Rectal smooth muscle tissue (tissue), 1 donor: Measurements from ENCODE around the gene ASTL.
A peak's percentile ranks its signal among the peaks of the same experiment; 100 is the strongest.

Experiments
- H3K27ac ChIP-seq: one replicate; pipeline ENCODE4 v1.7.0; 2013; ENCODE audit warnings: low read depth, low read length, inconsistent platforms
- H3K27me3 ChIP-seq: one replicate; pipeline ENCODE4 v1.7.0; 2013; ENCODE audit warnings: low read length; ENCODE audit not compliant: control insufficient read depth, insufficient read depth
- H3K36me3 ChIP-seq: one replicate; pipeline ENCODE4 v1.7.0; 2013; ENCODE audit warnings: low read length; ENCODE audit not compliant: control insufficient read depth, insufficient read depth
- H3K4me1 ChIP-seq: one replicate; pipeline ENCODE4 v1.7.0; 2013; ENCODE audit warnings: low read length; ENCODE audit not compliant: control insufficient read depth, insufficient read depth
- H3K4me3 ChIP-seq: one replicate; pipeline ENCODE4 v1.7.0; 2013; ENCODE audit warnings: low read length
- H3K9ac ChIP-seq: one replicate; pipeline ENCODE4 v1.7.0; 2013; ENCODE audit warnings: low read length

The ASTL gene

GRCh38 chr2:96116879-96117533 lies 21.3 kb downstream of the ASTL start:
- Histone ChIP-seq H3K4me3 (peak overlapping the region; percentile 59), H3K27me3 (peaks cover 15% of the 10 kb centered on the region), H3K36me3 (no peaks in the 10 kb centered on the region), H3K9ac (no peak overlapping the region), H3K27ac (no peak overlapping the region), H3K4me1 (no peaks in the 10 kb centered on the region)

DNA sequence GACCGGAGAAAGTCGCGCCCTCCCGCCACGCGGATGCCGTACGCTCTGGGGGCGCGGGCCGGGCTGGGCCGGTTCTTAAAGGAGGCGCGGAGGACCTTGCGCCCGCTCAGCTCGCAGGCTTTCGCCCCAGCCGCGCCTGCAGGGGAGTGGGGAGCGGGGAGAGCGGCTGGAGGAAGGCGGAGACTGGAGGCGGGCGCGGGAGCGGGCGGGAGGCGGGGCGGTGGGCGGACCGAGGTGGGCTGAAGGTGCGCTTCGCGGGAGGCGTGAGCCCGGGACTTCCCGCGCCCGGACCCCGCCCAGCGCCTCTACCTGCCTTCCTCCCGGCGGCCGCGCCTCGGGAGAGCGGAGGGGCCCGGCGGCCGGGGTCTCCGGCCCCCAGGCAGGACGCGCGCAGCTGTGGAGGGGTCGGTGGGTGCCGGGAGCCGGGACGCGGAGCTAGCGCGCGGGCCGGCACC lies 21.9 kb downstream of the ASTL start, which contains the start of gene ADRA2B:
ADRA2B (minus strand) TSS at position 148 of the 455 bp plus-strand sequence. CDS start 422 bp downstream, outside the sequence.
- Histone ChIP-seq H3K27me3 (peaks cover 15% of the 10 kb centered on the region), H3K4me1 (no peaks in the 10 kb centered on the region), H3K4me3 (peak within 1 kb of the TSS; percentile 59), H3K36me3 (no peaks in the 10 kb centered on the region), H3K27ac (no peak within 1 kb of the TSS), H3K9ac (no peak within 1 kb of the TSS)

DNA sequence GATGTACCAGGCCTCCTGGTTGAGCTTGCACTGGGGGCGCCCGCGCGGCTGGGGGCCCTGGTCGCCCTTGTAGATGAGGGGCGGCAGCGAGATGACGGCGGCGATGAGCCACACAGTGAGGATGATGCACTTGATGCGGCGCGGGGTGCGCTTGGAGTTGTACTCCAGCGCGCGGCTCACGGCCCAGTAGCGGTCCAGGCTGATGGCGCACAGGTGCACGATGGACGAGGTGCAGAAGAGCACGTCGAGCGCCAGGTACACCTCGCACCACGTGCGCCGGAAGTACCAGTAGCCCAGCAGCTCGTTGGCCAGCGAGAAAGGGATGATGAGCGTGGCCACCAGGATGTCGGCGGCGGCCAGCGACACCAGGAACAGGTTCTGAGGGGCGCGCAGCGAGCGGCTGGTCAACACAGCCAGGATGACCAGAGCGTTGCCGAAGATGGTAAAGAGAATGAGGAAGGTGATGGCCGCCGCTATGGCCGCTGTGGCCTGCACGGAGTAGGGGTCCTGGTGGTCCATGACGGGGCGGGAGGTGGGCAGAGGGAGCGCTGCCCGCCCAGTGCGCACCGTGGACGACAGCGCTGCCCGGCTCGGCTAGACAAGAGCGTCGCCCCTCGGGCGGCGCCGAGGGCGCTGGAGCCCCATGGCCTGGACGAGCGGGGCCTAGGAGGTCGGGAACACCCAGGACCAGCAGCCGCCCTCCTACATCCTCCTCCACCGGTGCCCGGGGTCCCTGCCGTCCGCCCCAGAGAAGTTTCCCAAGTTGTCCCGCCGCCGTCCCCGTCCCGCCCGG lies 22.5 kb downstream of the ASTL start:
- no peaks in the 10 kb centered on the region for H3K4me1 ChIP-seq
- H3K27ac ChIP-seq, result no peak overlapping the region
- H3K27me3 ChIP-seq, result peaks cover 15% of the 10 kb centered on the region
- H3K9ac ChIP-seq, result no peak overlapping the region
- H3K36me3 ChIP-seq, result no peaks in the 10 kb centered on the region
- peak overlapping the region; percentile 29 for H3K4me3 ChIP-seq

- H3K27me3 ChIP-seq, result peaks cover 13% of the 10 kb centered on the region
- no peak overlapping the region for H3K27ac ChIP-seq
- H3K9ac ChIP-seq, result no peak overlapping the region
These were observed 23.3 kb downstream of the ASTL start for GRCh38 chr2:96114903-96115581.

DNA sequence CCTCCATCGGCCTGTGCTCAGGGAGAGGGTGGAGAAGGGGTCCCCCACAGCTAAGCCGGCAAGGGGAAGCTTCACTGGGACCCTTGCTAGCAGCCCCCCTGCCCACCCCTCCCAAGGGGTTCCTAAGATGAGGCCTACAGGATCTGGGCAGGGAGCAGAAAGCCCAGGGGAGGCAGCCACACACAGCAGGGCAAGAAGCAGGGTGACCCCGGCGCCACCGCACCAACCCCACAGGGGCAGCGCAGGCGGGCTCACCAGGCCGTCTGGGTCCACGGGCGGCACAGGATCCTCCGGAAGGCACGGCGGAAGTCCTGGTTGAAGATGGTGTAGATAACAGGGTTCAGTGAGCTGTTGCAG lies 23.8 kb downstream of the ASTL start:
- Histone ChIP-seq H3K4me1 (no peaks in the 10 kb centered on the region), H3K36me3 (no peaks in the 10 kb centered on the region), H3K4me3 (no peak overlapping the region), H3K27me3 (peaks cover 13% of the 10 kb centered on the region), H3K9ac (no peak overlapping the region), H3K27ac (no peak overlapping the region)

More at GRCh38 chr2:96114903-96115581, 23.3 kb downstream of the ASTL start:
- Histone ChIP-seq H3K36me3 (no peaks in the 10 kb centered on the region), H3K4me3 (no peak overlapping the region), H3K4me1 (no peaks in the 10 kb centered on the region)

GRCh38 chr2:96113951-96114350 lies 24.4 kb downstream of the ASTL start:
- Histone ChIP-seq H3K27me3 (peaks cover 13% of the 10 kb centered on the region), H3K9ac (no peak overlapping the region), H3K4me1 (peaks cover 4% of the 10 kb centered on the region), H3K4me3 (no peak overlapping the region), H3K36me3 (no peaks in the 10 kb centered on the region), H3K27ac (no peak overlapping the region)

- Histone ChIP-seq H3K36me3 (no peaks in the 10 kb centered on the region), H3K9ac (no peak overlapping the region), H3K4me3 (no peak overlapping the region), H3K4me1 (peaks cover 4% of the 10 kb centered on the region), H3K27me3 (peaks cover 13% of the 10 kb centered on the region), H3K27ac (no peak overlapping the region)
These were observed 25.0 kb downstream of the ASTL start for GRCh38 chr2:96113367-96113677.

- Histone ChIP-seq H3K27ac (no peak overlapping the region), H3K4me3 (no peak overlapping the region), H3K9ac (no peak overlapping the region), H3K27me3 (peaks cover 8% of the 10 kb centered on the region), H3K36me3 (no peaks in the 10 kb centered on the region), H3K4me1 (peaks cover 4% of the 10 kb centered on the region)
These were observed 25.6 kb downstream of the ASTL start for GRCh38 chr2:96112501-96113366.

DNA sequence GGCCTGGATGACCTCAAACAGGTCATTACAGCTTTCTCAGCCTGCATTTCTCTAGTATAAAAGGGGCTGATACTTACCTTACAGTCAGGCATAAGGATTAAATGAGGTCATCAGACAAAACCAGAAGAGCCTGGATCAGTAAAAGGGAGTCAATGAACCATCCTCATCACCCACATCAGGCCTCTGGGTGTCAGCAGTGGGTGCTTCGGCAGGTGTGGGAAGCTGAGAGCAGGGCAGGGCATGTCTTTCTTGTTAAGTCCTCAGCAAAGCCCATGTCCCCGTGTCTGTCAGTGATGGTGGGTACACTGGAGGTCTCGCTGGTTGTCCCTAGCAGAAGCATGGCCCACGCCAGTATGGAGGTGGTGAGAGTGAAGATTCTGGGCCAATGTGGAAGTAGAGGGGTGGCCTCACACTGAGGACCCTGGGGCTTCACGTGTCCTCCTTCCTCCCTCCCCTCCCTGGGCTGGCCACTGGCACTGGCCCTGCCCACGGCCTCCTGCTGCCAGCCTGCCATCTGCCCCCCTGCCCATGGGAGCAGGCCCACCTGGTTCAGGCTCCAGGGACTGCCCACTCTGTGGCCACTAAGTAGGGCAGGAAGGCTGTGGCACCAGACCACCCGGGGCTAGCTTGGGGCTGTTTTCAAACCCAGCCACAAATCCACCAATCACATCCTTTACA lies 26.3 kb downstream of the ASTL start:
- Histone ChIP-seq H3K27me3 (peaks cover 4% of the 10 kb centered on the region), H3K4me3 (no peak overlapping the region), H3K36me3 (no peaks in the 10 kb centered on the region), H3K9ac (no peak overlapping the region), H3K27ac (no peak overlapping the region), H3K4me1 (peaks cover 4% of the 10 kb centered on the region)

GRCh38 chr2:96111257-96111640 lies 27.1 kb downstream of the ASTL start:
- no peaks in the 10 kb centered on the region for H3K36me3 ChIP-seq
- peaks cover 4% of the 10 kb centered on the region for H3K4me1 ChIP-seq
- no peak overlapping the region for H3K9ac ChIP-seq
- H3K27ac ChIP-seq, result no peak overlapping the region
- H3K4me3 ChIP-seq, result no peak overlapping the region
- peaks cover 4% of the 10 kb centered on the region for H3K27me3 ChIP-seq

DNA sequence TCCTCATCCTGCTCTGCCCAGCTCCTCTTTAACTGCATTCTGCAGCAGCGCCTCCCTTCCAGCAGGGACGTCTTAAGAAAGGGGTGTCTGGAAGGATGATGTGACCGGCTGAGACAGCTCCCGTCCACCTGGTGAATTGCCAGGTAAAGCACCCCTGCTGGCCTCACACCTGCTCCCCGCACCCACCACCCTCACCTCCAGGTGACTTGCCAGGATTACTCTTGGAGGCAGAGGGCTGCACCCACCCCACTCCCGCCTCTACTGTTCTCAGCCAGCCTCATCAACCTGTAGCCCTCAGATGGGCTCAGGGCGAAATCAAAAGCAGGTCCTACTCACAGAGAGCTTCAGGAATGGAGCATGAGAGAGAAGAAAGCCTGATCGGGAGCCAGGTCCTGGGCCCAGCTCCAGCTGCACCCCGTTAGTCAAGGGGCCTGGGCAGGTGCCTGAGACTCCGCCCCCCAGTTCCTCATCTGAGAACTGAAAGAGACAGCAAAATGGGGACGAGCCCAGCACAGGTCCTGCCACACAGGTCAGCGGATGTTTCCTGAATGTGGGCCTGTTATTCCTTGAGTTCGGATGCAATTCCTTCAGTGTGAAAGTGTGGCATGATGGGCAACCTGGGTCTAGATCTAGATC lies 27.6 kb downstream of the ASTL start:
- Histone ChIP-seq H3K4me1 (peaks cover 4% of the 10 kb centered on the region), H3K36me3 (no peaks in the 10 kb centered on the region), H3K27me3 (no peaks in the 10 kb centered on the region), H3K4me3 (no peak overlapping the region), H3K27ac (no peak overlapping the region), H3K9ac (no peak overlapping the region)
